ENCODE measurements around the gene ZNF791. TPM values are rescaled to one million over a fixed set of nuclear protein-coding genes. Genes with fewer than 3 reads are reported as not detected.
"Not testable (repeated sequence)": the region's sequence is repeated elsewhere in the genome, so short reads cannot be mapped to it uniquely, and the experiment has no call there.

The ZNF791 gene
- total RNA-seq, 1 experiment from 2014 or later: 23.9 TPM

GRCh38 chr19:12610540-12611360 is at the start of gene ZNF791, which contains the start of gene ZNF490 (continued):
- 0 out of 2 replicates have a peak, but pooled peaks have one; percentile 30 for TF ChIP-seq EMX1 (CRISPR knock-in tag; IDR thresholded peaks at IDR 0.05)
- TF ChIP-seq HMGA2 (CRISPR knock-in tag; IDR thresholded peaks at IDR 0.05): no peak
- peak; percentile 76; the same call in 1 of the 2 replicates for TF ChIP-seq FOXP1 (CRISPR knock-in tag; IDR thresholded peaks at IDR 0.05; ENCODE audit: borderline replicate concordance)
- TF ChIP-seq ZNF232 (CRISPR knock-in tag; IDR thresholded peaks at IDR 0.05): peak; percentile 61; the same call in 1 of the 2 replicates
- TF ChIP-seq GABPB1 (CRISPR knock-in tag; IDR thresholded peaks at IDR 0.05): peak; percentile 79
- no peak for TF ChIP-seq AFF4 (CRISPR knock-in tag; IDR thresholded peaks at IDR 0.05; ENCODE audit: borderline replicate concordance)
- TF ChIP-seq MLX (CRISPR knock-in tag; IDR thresholded peaks at IDR 0.05): no peak
- peak; percentile 67 for TF ChIP-seq FOXK1 (CRISPR knock-in tag; IDR thresholded peaks at IDR 0.05)
- peak; percentile 74; the same call in 1 of the 2 replicates for TF ChIP-seq ETV6 (CRISPR knock-in tag; IDR thresholded peaks at IDR 0.05)
- TF ChIP-seq TP53 (CRISPR knock-in tag; IDR thresholded peaks at IDR 0.05): no peak
- peak; percentile 92 for TF ChIP-seq HMGXB4 (CRISPR knock-in tag; IDR thresholded peaks at IDR 0.05)
- peak; percentile 45; the same call in 1 of the 2 replicates for TF ChIP-seq ATF1 (CRISPR knock-in tag; IDR thresholded peaks at IDR 0.05)
- TF ChIP-seq SP1 (CRISPR knock-in tag; conservative IDR thresholded peaks at IDR 0.05): peak; percentile 72

DNA sequence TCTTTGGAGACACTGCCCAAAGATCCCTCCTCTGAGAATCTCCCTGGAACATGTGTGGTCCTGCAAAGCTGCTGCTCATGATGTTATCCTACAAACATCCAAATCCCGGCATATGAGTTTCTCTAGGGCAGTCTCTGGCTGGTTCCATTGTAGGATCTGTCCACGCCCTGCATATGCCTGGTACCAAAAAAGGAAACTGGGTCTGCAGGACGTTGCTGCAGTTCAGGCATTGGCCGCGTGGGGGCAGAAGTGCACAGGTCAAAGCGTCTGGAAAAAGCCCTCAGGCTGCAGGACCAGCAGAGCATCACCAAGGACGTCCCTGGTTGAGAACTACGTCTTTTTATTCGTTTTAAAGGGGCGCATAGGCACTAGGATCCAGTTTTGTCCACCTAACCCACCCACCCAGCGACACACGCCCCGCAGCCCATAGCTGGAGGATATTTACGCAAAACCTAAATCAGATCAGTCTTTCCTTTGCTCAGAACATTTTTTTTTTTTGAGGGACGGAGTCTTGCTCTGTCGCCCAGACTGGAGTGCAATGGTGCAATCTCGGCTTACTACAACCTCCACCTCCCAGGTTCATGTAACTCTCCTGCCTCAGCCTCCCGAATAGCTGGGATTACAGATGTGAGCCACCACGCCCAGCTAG is 46.6 kb upstream of the ZNF791 start:
- ATAC-seq: peak; percentile 95
- Mint-ChIP-seq H3K4me3 (no peak overlapping the region), H3K9me3 (no peaks in the 10 kb centered on the region), H3K36me3 (no peaks in the 10 kb centered on the region), H3K27me3 (ENCODE audit: low read depth) (peaks cover 8% of the 10 kb centered on the region), H3K27ac (no peak overlapping the region; the same call in 1 of the 2 replicates), H3K4me1 (0 out of 2 replicates have a peak, but pooled peaks cover 4% of the 10 kb centered on the region)
- ChIA-PET POLR2A (interaction anchor here (0.6 kb wide), 1 partner anchor 201 kb away, joined by 4 read pairs; no protein-coding TSS in a partner anchor), CTCF (interaction anchor here (0.6 to 1.3 kb wide), 2 partner anchors 51 to 83 kb away, joined by 3 read pairs; no protein-coding TSS in a partner anchor)
- DNase-seq (ENCODE audit: low spot score): peak; percentile 96
- TF ChIP-seq ZBTB43 (CRISPR knock-in tag; IDR thresholded peaks at IDR 0.05) (no peak), FOXP1 (CRISPR knock-in tag; IDR thresholded peaks at IDR 0.05; ENCODE audit: borderline replicate concordance) (no peak)
- TF ChIP-seq, protein P1, sequence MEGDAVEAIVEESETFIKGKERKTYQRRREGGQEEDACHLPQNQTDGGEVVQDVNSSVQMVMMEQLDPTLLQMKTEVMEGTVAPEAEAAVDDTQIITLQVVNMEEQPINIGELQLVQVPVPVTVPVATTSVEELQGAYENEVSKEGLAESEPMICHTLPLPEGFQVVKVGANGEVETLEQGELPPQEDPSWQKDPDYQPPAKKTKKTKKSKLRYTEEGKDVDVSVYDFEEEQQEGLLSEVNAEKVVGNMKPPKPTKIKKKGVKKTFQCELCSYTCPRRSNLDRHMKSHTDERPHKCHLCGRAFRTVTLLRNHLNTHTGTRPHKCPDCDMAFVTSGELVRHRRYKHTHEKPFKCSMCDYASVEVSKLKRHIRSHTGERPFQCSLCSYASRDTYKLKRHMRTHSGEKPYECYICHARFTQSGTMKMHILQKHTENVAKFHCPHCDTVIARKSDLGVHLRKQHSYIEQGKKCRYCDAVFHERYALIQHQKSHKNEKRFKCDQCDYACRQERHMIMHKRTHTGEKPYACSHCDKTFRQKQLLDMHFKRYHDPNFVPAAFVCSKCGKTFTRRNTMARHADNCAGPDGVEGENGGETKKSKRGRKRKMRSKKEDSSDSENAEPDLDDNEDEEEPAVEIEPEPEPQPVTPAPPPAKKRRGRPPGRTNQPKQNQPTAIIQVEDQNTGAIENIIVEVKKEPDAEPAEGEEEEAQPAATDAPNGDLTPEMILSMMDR (IDR thresholded peaks at IDR 0.05): peak; percentile 95

DNA sequence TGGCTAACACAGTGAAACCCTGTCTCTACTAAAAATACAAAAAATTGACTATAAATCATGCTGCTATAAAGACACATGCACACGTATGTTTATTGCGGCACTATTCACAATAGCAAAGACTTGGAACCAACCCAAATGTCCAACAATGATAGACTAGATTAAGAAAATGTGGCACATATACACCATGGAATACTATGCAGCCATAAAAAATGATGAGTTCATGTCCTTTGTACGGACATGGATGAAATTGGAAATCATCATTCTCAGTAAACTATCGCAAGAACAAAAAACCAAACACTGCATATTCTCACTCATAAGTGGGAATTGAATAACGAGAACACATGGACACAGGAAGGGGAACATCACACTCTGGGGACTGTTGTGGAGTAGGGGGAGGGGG is 44.3 kb upstream of the ZNF791 start:
- H3K27me3 Mint-ChIP-seq (ENCODE audit: low read depth); POLR2A ChIA-PET; H3K9me3 Mint-ChIP-seq; H3K4me3 Mint-ChIP-seq; ATAC-seq; H3K27ac Mint-ChIP-seq; H3K4me1 Mint-ChIP-seq; DNase-seq (ENCODE audit: low spot score); H3K36me3 Mint-ChIP-seq: not testable (repeated sequence)
- CTCF ChIA-PET: interaction anchor here (0.7 to 1.1 kb wide), 2 partner anchors 74 to 107 kb away, joined by 4 to 5 read pairs; no protein-coding TSS in a partner anchor

All from WTC11 (cell line).